LNCAP (cell line): Measurements from ENCODE around the gene OR52D1.
A peak's percentile ranks its signal among the peaks of the same experiment; 100 is the strongest.

Experiments used
- TF ChIP-seq, protein P1 (sequence below): fragments of 450-650 bp; IDR thresholded peaks from 2 replicates; pipeline ENCODE4 v1.5.1; 2017; ENCODE audit warnings: mild to moderate bottlenecking

Gene OR52D1

GRCh38 chr11:5473921-5474320 lies 14.6 kb upstream of the OR52D1 start:
- TF ChIP-seq, protein P1, sequence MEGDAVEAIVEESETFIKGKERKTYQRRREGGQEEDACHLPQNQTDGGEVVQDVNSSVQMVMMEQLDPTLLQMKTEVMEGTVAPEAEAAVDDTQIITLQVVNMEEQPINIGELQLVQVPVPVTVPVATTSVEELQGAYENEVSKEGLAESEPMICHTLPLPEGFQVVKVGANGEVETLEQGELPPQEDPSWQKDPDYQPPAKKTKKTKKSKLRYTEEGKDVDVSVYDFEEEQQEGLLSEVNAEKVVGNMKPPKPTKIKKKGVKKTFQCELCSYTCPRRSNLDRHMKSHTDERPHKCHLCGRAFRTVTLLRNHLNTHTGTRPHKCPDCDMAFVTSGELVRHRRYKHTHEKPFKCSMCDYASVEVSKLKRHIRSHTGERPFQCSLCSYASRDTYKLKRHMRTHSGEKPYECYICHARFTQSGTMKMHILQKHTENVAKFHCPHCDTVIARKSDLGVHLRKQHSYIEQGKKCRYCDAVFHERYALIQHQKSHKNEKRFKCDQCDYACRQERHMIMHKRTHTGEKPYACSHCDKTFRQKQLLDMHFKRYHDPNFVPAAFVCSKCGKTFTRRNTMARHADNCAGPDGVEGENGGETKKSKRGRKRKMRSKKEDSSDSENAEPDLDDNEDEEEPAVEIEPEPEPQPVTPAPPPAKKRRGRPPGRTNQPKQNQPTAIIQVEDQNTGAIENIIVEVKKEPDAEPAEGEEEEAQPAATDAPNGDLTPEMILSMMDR: no peak

- TF ChIP-seq, protein P1: peak; percentile 86
These were observed 12.2 kb upstream of the OR52D1 start for GRCh38 chr11:5476186-5476819.

GRCh38 chr11:5486003-5486402 lies 2.5 kb upstream of the OR52D1 start:
- TF ChIP-seq, protein P1: no peak

DNA sequence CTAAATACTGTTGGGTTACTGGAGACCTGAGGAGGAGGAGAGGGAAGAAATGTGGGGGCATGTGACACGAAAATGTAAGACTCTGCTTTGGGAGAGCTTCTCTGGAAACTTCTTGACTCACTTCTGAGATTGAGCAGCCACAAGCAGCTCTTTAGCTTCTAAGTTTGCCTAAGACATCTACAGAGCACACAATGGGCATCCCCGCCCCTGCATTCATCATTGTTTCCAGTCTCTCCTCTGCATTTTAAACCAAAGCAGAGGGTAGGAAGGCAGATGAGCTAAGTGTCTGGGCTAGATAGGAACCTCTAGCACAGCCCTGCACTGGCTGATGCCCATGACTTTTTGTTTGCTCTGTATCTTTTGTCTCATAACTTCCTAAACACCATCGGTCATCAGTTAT lies 2.1 kb upstream of the OR52D1 start:
- TF ChIP-seq, protein P1: no peak

- TF ChIP-seq, protein P1: no peak
These were observed 414 bp downstream of the OR52D1 start for GRCh38 chr11:5488798-5489399.

- TF ChIP-seq, protein P1: no peak
These were observed 1.3 kb downstream of the OR52D1 start for GRCh38 chr11:5489576-5490357.

DNA sequence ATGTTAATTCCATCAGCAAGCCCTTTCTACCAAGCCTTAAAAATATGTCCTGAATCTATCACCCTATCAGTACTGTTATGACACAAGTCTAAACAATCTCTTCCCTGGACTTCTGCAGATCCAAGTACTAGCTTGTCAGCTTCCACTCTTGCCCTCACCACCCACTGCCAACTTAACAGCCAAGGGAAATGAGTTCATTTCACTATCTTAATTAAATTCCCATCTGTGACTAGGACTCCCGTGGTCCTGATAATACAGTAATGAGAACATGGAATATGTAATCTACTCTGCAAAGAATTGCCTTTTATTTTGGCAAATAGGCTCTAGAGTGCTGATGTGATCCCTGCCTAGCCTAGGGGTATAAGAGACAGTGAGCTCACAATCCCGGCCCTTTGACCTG lies 11.2 kb downstream of the OR52D1 start:
- TF ChIP-seq, protein P1: no peak
